Measurements from ENCODE around the gene OR8J1. TPM values are rescaled to one million over a fixed set of nuclear protein-coding genes. Genes with fewer than 3 reads are reported as not detected.

OR8J1 gene
- total and polyA plus RNA-seq, 2 experiments from 2014 or later, result not detected

DNA sequence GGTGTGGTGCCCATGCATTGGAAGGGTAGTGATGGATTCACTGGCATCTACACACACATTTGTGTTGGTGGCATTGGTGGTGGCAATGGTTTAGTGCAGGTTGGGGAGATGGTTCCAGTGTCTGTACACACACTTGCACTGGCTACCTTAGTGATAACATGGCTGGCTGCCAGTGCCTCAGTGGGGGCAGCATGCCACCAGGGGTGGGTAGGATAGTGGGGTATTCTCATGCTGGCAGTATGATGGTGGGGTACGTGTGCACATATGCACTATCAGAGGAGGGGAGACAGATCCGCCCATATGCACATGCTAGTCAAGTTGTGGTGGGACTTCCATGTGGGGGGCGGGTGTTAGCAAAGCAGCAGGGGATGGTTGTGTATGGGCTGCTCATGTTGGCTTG is 46.3 kb upstream of the OR8J1 start:
- ATAC-seq, result no peak
- Histone ChIP-seq H2AFZ (no peak overlapping the region), H3K4me3 (no peak overlapping the region), H3K36me3 (ENCODE audit: insufficient read depth) (no peaks in the 10 kb centered on the region), H3F3A (replicated peaks; ENCODE audit: low read depth) (no peaks in the 10 kb centered on the region), H3K9me2 (ENCODE audit: insufficient read depth) (peaks cover 16% of the 10 kb centered on the region; the same call in 1 of the 2 replicates), H3K27ac (ENCODE audit: low read depth) (no peak overlapping the region), H3K27me3 (ENCODE audit: insufficient read depth) (no peaks in the 10 kb centered on the region), H3K4me1 (ENCODE audit: insufficient read depth) (no peaks in the 10 kb centered on the region), H3K79me2 (replicated peaks; ENCODE audit: insufficient read depth) (no peaks in the 10 kb centered on the region), H3K4me2 (no peak overlapping the region), H4K20me1 (replicated peaks; ENCODE audit: insufficient read depth) (no peaks in the 10 kb centered on the region)
- H3K27me3 Mint-ChIP-seq (ENCODE audit: insufficient read depth, low read depth, poor library complexity), result no peaks in the 10 kb centered on the region
- no peak overlapping the region for H3K4me3 Mint-ChIP-seq
- 0 out of 3 replicates have a peak, but pooled peaks cover 5% of the 10 kb centered on the region for H3K36me3 Mint-ChIP-seq (ENCODE audit: low read depth)
- TF ChIP-seq POLR2AphosphoS5 (IDR thresholded peaks at IDR 0.05; ENCODE audit: low read depth) (no peak), JUNB (IDR thresholded peaks at IDR 0.05; ENCODE audit: unreplicated experiment) (no peak), ZNF114 (CRISPR knock-in tag; IDR thresholded peaks at IDR 0.05) (no peak), CREB1 (CRISPR knock-in tag; IDR thresholded peaks at IDR 0.05; ENCODE audit: low read depth) (no peak), EZH2phosphoT487 (IDR thresholded peaks at IDR 0.05; ENCODE audit: unreplicated experiment) (no peak)
- TF ChIP-seq, protein P1, sequence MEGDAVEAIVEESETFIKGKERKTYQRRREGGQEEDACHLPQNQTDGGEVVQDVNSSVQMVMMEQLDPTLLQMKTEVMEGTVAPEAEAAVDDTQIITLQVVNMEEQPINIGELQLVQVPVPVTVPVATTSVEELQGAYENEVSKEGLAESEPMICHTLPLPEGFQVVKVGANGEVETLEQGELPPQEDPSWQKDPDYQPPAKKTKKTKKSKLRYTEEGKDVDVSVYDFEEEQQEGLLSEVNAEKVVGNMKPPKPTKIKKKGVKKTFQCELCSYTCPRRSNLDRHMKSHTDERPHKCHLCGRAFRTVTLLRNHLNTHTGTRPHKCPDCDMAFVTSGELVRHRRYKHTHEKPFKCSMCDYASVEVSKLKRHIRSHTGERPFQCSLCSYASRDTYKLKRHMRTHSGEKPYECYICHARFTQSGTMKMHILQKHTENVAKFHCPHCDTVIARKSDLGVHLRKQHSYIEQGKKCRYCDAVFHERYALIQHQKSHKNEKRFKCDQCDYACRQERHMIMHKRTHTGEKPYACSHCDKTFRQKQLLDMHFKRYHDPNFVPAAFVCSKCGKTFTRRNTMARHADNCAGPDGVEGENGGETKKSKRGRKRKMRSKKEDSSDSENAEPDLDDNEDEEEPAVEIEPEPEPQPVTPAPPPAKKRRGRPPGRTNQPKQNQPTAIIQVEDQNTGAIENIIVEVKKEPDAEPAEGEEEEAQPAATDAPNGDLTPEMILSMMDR (conservative IDR thresholded peaks at IDR 0.05; ENCODE audit: low read depth in 2 of 2), result no peak
- TF ChIP-seq, protein P2, sequence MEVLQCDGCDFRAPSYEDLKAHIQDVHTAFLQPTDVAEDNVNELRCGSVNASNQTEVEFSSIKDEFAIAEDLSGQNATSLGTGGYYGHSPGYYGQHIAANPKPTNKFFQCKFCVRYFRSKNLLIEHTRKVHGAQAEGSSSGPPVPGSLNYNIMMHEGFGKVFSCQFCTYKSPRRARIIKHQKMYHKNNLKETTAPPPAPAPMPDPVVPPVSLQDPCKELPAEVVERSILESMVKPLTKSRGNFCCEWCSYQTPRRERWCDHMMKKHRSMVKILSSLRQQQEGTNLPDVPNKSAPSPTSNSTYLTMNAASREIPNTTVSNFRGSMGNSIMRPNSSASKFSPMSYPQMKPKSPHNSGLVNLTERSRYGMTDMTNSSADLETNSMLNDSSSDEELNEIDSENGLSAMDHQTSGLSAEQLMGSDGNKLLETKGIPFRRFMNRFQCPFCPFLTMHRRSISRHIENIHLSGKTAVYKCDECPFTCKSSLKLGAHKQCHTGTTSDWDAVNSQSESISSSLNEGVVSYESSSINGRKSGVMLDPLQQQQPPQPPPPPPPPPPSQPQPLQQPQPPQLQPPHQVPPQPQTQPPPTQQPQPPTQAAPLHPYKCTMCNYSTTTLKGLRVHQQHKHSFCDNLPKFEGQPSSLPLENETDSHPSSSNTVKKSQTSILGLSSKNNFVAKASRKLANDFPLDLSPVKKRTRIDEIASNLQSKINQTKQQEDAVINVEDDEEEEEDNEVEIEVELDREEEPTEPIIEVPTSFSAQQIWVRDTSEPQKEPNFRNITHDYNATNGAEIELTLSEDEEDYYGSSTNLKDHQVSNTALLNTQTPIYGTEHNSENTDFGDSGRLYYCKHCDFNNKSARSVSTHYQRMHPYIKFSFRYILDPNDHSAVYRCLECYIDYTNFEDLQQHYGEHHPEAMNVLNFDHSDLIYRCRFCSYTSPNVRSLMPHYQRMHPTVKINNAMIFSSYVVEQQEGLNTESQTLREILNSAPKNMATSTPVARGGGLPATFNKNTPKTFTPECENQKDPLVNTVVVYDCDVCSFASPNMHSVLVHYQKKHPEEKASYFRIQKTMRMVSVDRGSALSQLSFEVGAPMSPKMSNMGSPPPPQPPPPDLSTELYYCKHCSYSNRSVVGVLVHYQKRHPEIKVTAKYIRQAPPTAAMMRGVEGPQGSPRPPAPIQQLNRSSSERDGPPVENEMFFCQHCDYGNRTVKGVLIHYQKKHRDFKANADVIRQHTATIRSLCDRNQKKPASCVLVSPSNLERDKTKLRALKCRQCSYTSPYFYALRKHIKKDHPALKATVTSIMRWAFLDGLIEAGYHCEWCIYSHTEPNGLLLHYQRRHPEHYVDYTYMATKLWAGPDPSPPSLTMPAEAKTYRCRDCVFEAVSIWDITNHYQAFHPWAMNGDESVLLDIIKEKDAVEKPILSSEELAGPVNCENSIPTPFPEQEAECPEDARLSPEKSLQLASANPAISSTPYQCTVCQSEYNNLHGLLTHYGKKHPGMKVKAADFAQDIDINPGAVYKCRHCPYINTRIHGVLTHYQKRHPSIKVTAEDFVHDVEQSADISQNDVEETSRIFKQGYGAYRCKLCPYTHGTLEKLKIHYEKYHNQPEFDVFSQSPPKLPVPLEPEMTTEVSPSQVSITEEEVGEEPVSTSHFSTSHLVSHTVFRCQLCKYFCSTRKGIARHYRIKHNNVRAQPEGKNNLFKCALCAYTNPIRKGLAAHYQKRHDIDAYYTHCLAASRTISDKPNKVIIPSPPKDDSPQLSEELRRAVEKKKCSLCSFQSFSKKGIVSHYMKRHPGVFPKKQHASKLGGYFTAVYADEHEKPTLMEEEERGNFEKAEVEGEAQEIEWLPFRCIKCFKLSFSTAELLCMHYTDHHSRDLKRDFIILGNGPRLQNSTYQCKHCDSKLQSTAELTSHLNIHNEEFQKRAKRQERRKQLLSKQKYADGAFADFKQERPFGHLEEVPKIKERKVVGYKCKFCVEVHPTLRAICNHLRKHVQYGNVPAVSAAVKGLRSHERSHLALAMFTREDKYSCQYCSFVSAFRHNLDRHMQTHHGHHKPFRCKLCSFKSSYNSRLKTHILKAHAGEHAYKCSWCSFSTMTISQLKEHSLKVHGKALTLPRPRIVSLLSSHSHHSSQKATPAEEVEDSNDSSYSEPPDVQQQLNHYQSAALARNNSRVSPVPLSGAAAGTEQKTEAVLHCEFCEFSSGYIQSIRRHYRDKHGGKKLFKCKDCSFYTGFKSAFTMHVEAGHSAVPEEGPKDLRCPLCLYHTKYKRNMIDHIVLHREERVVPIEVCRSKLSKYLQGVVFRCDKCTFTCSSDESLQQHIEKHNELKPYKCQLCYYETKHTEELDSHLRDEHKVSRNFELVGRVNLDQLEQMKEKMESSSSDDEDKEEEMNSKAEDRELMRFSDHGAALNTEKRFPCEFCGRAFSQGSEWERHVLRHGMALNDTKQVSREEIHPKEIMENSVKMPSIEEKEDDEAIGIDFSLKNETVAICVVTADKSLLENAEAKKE (CRISPR knock-in tag; IDR thresholded peaks at IDR 0.05), result no peak
- H3K4me1 Mint-ChIP-seq, result no peaks in the 10 kb centered on the region
- peaks cover 20% of the 10 kb centered on the region; the same call in 2 of the 3 replicates for H3K9me3 Mint-ChIP-seq
- H3K27ac Mint-ChIP-seq, result no peak overlapping the region
- no peak for DNase-seq (ENCODE audit: low spot score)
